ENCODE results near the gene SLC19A1.

Gene SLC19A1

GRCh38 chr21:45557616-45558043 is 15.4 kb upstream of the SLC19A1 start:
- DNase-seq, result no peak

- no peak for DNase-seq
Measured at GRCh38 chr21:45556645-45557615, 14.7 kb upstream of the SLC19A1 start.

- no peak for DNase-seq
Measured at GRCh38 chr21:45556302-45556644, 14.0 kb upstream of the SLC19A1 start.

GRCh38 chr21:45555557-45556301 is 13.5 kb upstream of the SLC19A1 start:
- peak; percentile 66 for DNase-seq

- DNase-seq, result no peak
Measured at GRCh38 chr21:45555251-45555556, 13.0 kb upstream of the SLC19A1 start.

GRCh38 chr21:45554477-45555175 is 12.4 kb upstream of the SLC19A1 start:
- DNase-seq, result peak; percentile 84

GRCh38 chr21:45552696-45553391 is 10.6 kb upstream of the SLC19A1 start:
- DNase-seq, result no peak

- DNase-seq, result no peak
Measured at GRCh38 chr21:45551783-45552695, 9.8 kb upstream of the SLC19A1 start.

GRCh38 chr21:45551316-45551715 is 9.1 kb upstream of the SLC19A1 start:
- peak; percentile 90 for DNase-seq

GRCh38 chr21:45550522-45551210 is 8.4 kb upstream of the SLC19A1 start:
- DNase-seq, result peak; percentile 81

GRCh38 chr21:45549626-45550463 is 7.6 kb upstream of the SLC19A1 start:
- no peak for DNase-seq

GRCh38 chr21:45548711-45549491 is 6.7 kb upstream of the SLC19A1 start:
- no peak for DNase-seq

- DNase-seq, result no peak
Measured at GRCh38 chr21:45547545-45547900, 5.3 kb upstream of the SLC19A1 start.

GRCh38 chr21:45546636-45547544 is 4.7 kb upstream of the SLC19A1 start:
- no peak for DNase-seq

GRCh38 chr21:45545691-45546531 is 3.7 kb upstream of the SLC19A1 start:
- no peak for DNase-seq

- DNase-seq, result no peak
Measured at GRCh38 chr21:45545236-45545570, 3.0 kb upstream of the SLC19A1 start.

GRCh38 chr21:45544449-45545235 is 2.4 kb upstream of the SLC19A1 start:
- DNase-seq, result no peak

Data from suppressor macrophage treated with lipopolysaccharide for 4 hours (primary cell).